K562 (cell line): Measurements from ENCODE around the gene FAM168B. TPM values are rescaled to one million over a fixed set of nuclear protein-coding genes. Genes with fewer than 3 reads are reported as not detected.

Experiments used
- ATAC-seq: fragments of 200-7000 bp; cut with Tn5 transposase; 3 replicates; pipeline ENCODE4 v1.9.1; 2020; ENCODE audit warnings: moderate library complexity
- BruUV-seq: library from RNA; stranded (reverse); fragments of 400-500 nt; replicated peaks from 2 replicates; lab custom pipeline; 2021; lab: Mats Ljungman, UMichigan
- CTCF ChIA-PET: fragments of 300-600 bp; formaldehyde crosslinking; extraction: SDS; loops from one replicate; lab custom pipeline; 2021; ENCODE audit warnings: low intra/inter-chr PET ratio; lab: Yijun Ruan, JAX
- POLR2A ChIA-PET: fragments of 300-600, 350-650 bp; sonication (Branson Sonifier 250); formaldehyde crosslinking; extraction: SDS; loops from one replicate; lab custom pipeline; 2021; ENCODE audit warnings: antibody characterized with exemption, inconsistent platforms; lab: Yijun Ruan, JAX
- DNase-seq, 4 experiments: peaks; one replicate each; pipeline versions ENCODE4 v3.0.0 to v3.0.0-alpha.2; 2011 to 2018; ENCODE audit warnings: low spot score in 3 of 4, mixed read lengths in 3 of 4; ENCODE audit errors: extremely low read depth in 1 of 4
- FAIRE-seq: peaks from 2 replicates; lab custom pipeline; 2011; peaks lifted over from hg19 to GRCh38; lab: Jason Lieb, UNC
- H2AFZ ChIP-seq: 2 replicates; pipeline ENCODE4 v1.6.0; 2011; ENCODE audit warnings: low read depth, low read length, control low read depth, inconsistent platforms
- H3K27ac ChIP-seq: fragments of 200-600 bp; 3 replicates; pipeline ENCODE4 v1.8.0; 2011; ENCODE audit warnings: low read depth, mild to moderate bottlenecking, control low read depth, inconsistent platforms, low read length, moderate library complexity, mixed read lengths; ENCODE audit errors: extremely low read depth
- H3K27me3 ChIP-seq, 2 experiments: fragments of 300-600 bp in 1 of 2; 2 replicates in 1 of 2; 3 replicates in 1 of 2; pipeline versions ENCODE4 v1.6.0 to v1.8.0; 2011; ENCODE audit warnings: inconsistent platforms in 2 of 2, low read length in 2 of 2, mild to moderate bottlenecking in 1 of 2, mixed read lengths in 1 of 2, moderate library complexity in 1 of 2; ENCODE audit not compliant: control insufficient read depth in 2 of 2, insufficient read depth in 2 of 2
- H3K36me3 ChIP-seq: fragments of 300-600 bp; 3 replicates; pipeline ENCODE4 v1.8.0; 2011; ENCODE audit warnings: mild to moderate bottlenecking, low read length, inconsistent platforms; ENCODE audit not compliant: control insufficient read depth, insufficient read depth
- H3K4me1 ChIP-seq, 2 experiments: fragments of 200-600 bp in 1 of 2; replicated peaks in 1 of 2; 2 replicates in 1 of 2; 3 replicates in 1 of 2; pipeline versions ENCODE4 v1.5.1 to v1.8.0; 2011; ENCODE audit warnings: inconsistent platforms in 2 of 2, low read length in 2 of 2, mild to moderate bottlenecking in 1 of 2, mixed read lengths in 1 of 2, moderate library complexity in 1 of 2; ENCODE audit not compliant: control insufficient read depth in 2 of 2, insufficient read depth in 2 of 2
- H3K4me2 ChIP-seq: 2 replicates; pipeline ENCODE4 v1.6.1; 2011; ENCODE audit warnings: low read length, control low read depth, inconsistent platforms, mixed read lengths; ENCODE audit not compliant: insufficient read depth
- H3K4me3 ChIP-seq: fragments of 200-600 bp; sonication (generic), shearing (Covaris generic); 2 replicates; pipeline ENCODE4 v1.5.1; 2016; ENCODE audit warnings: control low read depth, inconsistent platforms
- H3K79me2 ChIP-seq: fragments of 200-600 bp; 3 replicates; pipeline ENCODE4 v1.8.0; 2011; ENCODE audit warnings: low read length, inconsistent platforms; ENCODE audit not compliant: control insufficient read depth, insufficient read depth
- H3K9ac ChIP-seq, 2 experiments: 2 replicates each; pipeline versions ENCODE4 v1.6.0 to v1.6.1; 2011; ENCODE audit warnings: low read depth in 2 of 2, low read length in 2 of 2, control low read depth in 1 of 2, inconsistent platforms in 1 of 2, mild to moderate bottlenecking in 1 of 2, mixed read lengths in 1 of 2; ENCODE audit not compliant: insufficient read depth in 1 of 2
- H3K9me1 ChIP-seq: one replicate; pipeline ENCODE4 v1.6.0; 2011; ENCODE audit warnings: inconsistent platforms, mild to moderate bottlenecking, low read length, moderate library complexity; ENCODE audit not compliant: control insufficient read depth, insufficient read depth
- H3K9me3 ChIP-seq: replicated peaks from 2 replicates; pipeline ENCODE4 v1.5.1; 2011; ENCODE audit warnings: low read depth, low read length, inconsistent platforms; ENCODE audit not compliant: control insufficient read depth, insufficient read depth
- H4K20me1 ChIP-seq: replicated peaks from 2 replicates; pipeline ENCODE4 v1.6.1; 2011; ENCODE audit warnings: low read length, inconsistent platforms, mixed read lengths; ENCODE audit not compliant: control insufficient read depth, insufficient read depth
- KDM2B ChIP-seq: fragments of 250-450 bp; sonication (Bioruptor Pico); IDR thresholded peaks from 2 replicates; pipeline ENCODE4 v1.8.0; 2021; ENCODE audit warnings: mild to moderate bottlenecking, moderate library complexity
- NUFIP1 ChIP-seq: fragments of 450-650 bp; IDR thresholded peaks from 2 replicates; pipeline ENCODE4 v1.6.1; 2018; ENCODE audit not compliant: partially characterized antibody
- RBM25 ChIP-seq: fragments of 200-400 bp; formaldehyde crosslinking; IDR thresholded peaks from 2 replicates; pipeline ENCODE4 v1.6.1; 2018; ENCODE audit warnings: low read length, low read depth, moderate library complexity; ENCODE audit not compliant: severe bottlenecking
- STAG1 ChIP-seq: sonication (generic); formaldehyde crosslinking; IDR thresholded peaks from 2 replicates; pipeline ENCODE4 v1.5.0; 2020; ENCODE audit warnings: missing genetic modification reagents, borderline replicate concordance
- ZNF668 ChIP-seq: fragments of 250-450 bp; sonication (Bioruptor Pico); IDR thresholded peaks from 2 replicates; pipeline ENCODE4 v1.8.0; 2022; ENCODE audit warnings: mild to moderate bottlenecking, inconsistent platforms
- ZNF778 ChIP-seq: fragments of 450-650 bp; formaldehyde crosslinking; IDR thresholded peaks from 2 replicates; pipeline ENCODE4 v1.4.0; 2020; ENCODE audit warnings: mild to moderate bottlenecking, moderate library complexity
- WGBS: fragments of 100-300 bp; shearing (Covaris generic); methylation state at CpG from one replicate; pipeline ENCODE4 v1.1.6; 2016; ENCODE audit warnings: low coverage, mixed read lengths; ENCODE audit not compliant: insufficient coverage; ENCODE audit errors: missing lambda C conversion rate; 5-methylcytosine and 5-hydroxymethylcytosine counted together
- in situ Hi-C: fragments of 300-500 bp; cut with MboI; formaldehyde crosslinking; loops from 4 replicates; pipeline ENCODE4 v1.15.0; 2018; ENCODE audit warnings: inconsistent platforms, mixed read lengths
- intact Hi-C: fragments of 100-400 bp; cut with micrococcal nuclease; formaldehyde crosslinking; loops from 2 replicates; pipeline ENCODE4 v1.14.2; 2022
- polyA plus RNA-seq, 8 experiments: library from polyadenylated mRNA; depleted of rRNA in 4 of 8; stranded (reverse) in 5 of 8; unstranded in 3 of 8; fragments of >200 nt; fragmentation: Nextera tagmentation in 2 of 8; fragmentation: Illumina TruSeq in 1 of 8; extraction: Ambion mirVana in 2 of 8; extraction: Trizol in 1 of 8; gene quantifications; 2 replicates each; pipeline versions ENCODE4 v1.2.1 to v1.2.3, GENCODE V29; 2011 to 2014; ENCODE audit warnings: inconsistent platforms in 1 of 8, missing spikeins in 1 of 8
- total RNA-seq, 7 experiments: library from RNA; depleted of rRNA in 6 of 7; stranded (reverse); fragments of >200 nt in 6 of 7; fragmentation: Illumina TruSeq in 2 of 7; extraction: Trizol in 2 of 7; gene quantifications; 2 replicates each; pipeline versions ENCODE4 v1.2.1 to v1.2.3, GENCODE V29; 2011 to 2021; ENCODE audit warnings: low replicate concordance in 1 of 7

Gene FAM168B
- total and polyA plus RNA-seq, 9 of the 15 experiments (the other 6 are each of a cell fraction or from before 2014, with no cell fraction given): 3.3 to 76.0 (median 46.1) TPM

DNA sequence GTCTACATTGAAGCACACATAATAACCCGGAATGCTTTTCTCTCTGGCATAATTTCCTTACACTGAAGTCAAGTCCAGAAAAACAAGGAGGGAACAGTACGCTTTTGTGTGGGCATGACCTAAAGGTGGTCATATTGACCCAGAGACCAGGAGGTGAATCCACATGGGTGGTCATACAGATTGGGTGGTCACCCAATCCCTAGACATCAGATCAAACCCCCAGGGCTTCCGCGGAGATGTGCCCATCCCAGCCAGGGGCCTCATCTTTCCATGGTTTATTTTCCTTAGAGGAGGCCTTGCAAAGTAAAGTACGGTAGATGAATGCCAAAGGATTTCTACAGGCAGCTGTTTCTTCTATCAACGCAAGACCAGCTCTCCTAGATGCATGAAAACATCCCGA lies 38.8 kb downstream of the FAM168B start:
- no peak overlapping the region for H3K4me3 ChIP-seq
- no peaks in the 10 kb centered on the region; a peak in 1 of 5 replicates for H3K4me1 ChIP-seq
- no peak for ATAC-seq
- no peak for DNase-seq
- H3K27ac ChIP-seq: no peak overlapping the region
- BruUV-seq: no TSS peak
- H3K27me3 ChIP-seq: no peaks in the 10 kb centered on the region
- 97% methylated on average over 7 of the region's 7 CpGs for WGBS
- no peak overlapping the region for H3K9ac ChIP-seq
- H3K9me3 ChIP-seq: no peaks in the 10 kb centered on the region
- ChIA-PET CTCF (no interaction called here), POLR2A (interaction anchor here (0.7 kb wide), 1 partner anchor 13 kb away, joined by 3 read pairs; no protein-coding TSS in a partner anchor)
- H3K36me3 ChIP-seq: peaks cover 92% of the 10 kb centered on the region
- no peak overlapping the region for H2AFZ ChIP-seq
- H3K79me2 ChIP-seq: peaks cover 37% of the 10 kb centered on the region
- intact Hi-C loops (no loop called here), in situ Hi-C loops (no loop called here)
- H3K9me1 ChIP-seq: no peaks in the 10 kb centered on the region
- peaks cover 20% of the 10 kb centered on the region; the same call in 1 of the 2 replicates for H4K20me1 ChIP-seq
- no peak overlapping the region for H3K4me2 ChIP-seq
- TF ChIP-seq NUFIP1: no peak
- TF ChIP-seq STAG1 (CRISPR knock-in tag): no peak
- no peak for TF ChIP-seq KDM2B
- TF ChIP-seq RBM25: no peak
- no peak for TF ChIP-seq ZNF778 (CRISPR knock-in tag)
- FAIRE-seq: no peak

DNA sequence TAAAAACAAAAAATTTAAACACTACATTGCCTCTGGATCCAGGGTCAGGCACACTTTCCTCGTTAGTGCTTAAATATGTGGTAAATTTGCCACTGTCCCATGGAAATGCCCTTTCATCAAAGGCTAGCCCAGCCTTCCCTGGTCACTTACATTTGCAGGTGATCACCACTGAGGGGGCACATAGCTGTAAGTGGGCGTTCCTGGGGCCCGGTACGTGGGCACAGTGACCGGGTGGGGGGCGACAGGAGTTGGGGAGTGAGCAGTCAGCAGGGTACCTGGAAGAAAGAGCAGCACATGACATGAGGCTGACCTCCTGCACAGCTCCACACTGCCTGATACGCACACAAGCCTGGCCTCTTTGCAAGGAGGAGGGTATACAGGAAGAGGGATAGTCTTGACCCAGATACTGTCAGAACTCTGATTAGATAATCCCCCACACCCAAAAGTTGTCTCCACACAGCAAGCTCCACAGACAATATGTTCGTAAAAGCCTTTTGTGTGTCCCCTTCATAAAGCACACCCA lies 40.5 kb downstream of the FAM168B start:
- ATAC-seq (no peak), FAIRE-seq (no peak), DNase-seq (no peak)
- peaks cover 13% of the 10 kb centered on the region; the same call in 1 of the 2 replicates for H4K20me1 ChIP-seq
- H3K27ac ChIP-seq: no peak overlapping the region
- H3K36me3 ChIP-seq: peaks cover 93% of the 10 kb centered on the region
- no peaks in the 10 kb centered on the region; a peak in 1 of 5 replicates for H3K4me1 ChIP-seq
- ChIA-PET POLR2A (interaction anchor here (0.5 kb wide), 1 partner anchor 16 kb away, joined by 3 read pairs; no protein-coding TSS in a partner anchor), CTCF (no interaction called here)
- no peak overlapping the region for H3K9ac ChIP-seq
- H3K79me2 ChIP-seq: peaks cover 21% of the 10 kb centered on the region
- H3K4me2 ChIP-seq: no peak overlapping the region
- no peaks in the 10 kb centered on the region for H3K9me3 ChIP-seq
- TF ChIP-seq ZNF668 (CRISPR knock-in tag): no peak
- in situ Hi-C loops: no loop called here
- no TSS peak for BruUV-seq
- H3K4me3 ChIP-seq: no peak overlapping the region
- intact Hi-C loops: no loop called here
- no peaks in the 10 kb centered on the region for H3K9me1 ChIP-seq
- no peaks in the 10 kb centered on the region for H3K27me3 ChIP-seq
- WGBS: 93% methylated on average over 8 of the region's 8 CpGs
- no peak overlapping the region for H2AFZ ChIP-seq
